ENCODE data around the gene PNN.
"Not testable (repeated sequence)": the region's sequence is repeated elsewhere in the genome, so short reads cannot be mapped to it uniquely, and the experiment has no call there.

PNN gene

DNA sequence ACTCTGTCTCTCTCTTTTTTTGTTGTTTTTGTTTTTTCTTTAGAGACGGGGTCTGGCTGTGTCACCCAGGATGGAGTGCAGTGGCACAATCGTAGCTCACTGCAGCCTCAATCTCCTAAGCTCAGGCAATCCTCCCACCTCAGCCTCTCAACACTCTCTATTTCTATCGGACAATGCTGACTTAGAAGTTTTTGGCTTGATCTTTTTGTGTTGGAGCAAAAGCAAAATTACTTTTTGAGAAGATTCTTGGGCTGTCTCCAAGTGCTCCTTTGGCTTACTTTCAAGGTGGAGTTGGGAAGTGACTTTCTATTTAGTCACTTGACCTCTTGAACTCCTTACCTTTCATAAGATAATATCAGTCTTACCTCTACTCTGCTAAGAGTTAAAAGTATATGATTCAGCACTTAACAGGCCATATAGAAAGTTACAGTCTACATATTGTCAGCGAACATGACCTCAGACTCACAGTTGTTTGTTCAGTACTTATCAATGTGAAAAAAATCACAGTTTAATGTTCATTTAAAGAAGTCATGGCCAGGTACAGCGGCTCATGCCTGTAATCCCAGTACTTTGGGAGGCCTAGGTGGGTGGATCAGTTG, 43.2 kb downstream of the PNN start:
- in situ Hi-C loops (cut with MboI; ENCODE audit: low sequenced_read_pairs, unreplicated experiment): no loop called here
- TF ChIP-seq, protein P1, sequence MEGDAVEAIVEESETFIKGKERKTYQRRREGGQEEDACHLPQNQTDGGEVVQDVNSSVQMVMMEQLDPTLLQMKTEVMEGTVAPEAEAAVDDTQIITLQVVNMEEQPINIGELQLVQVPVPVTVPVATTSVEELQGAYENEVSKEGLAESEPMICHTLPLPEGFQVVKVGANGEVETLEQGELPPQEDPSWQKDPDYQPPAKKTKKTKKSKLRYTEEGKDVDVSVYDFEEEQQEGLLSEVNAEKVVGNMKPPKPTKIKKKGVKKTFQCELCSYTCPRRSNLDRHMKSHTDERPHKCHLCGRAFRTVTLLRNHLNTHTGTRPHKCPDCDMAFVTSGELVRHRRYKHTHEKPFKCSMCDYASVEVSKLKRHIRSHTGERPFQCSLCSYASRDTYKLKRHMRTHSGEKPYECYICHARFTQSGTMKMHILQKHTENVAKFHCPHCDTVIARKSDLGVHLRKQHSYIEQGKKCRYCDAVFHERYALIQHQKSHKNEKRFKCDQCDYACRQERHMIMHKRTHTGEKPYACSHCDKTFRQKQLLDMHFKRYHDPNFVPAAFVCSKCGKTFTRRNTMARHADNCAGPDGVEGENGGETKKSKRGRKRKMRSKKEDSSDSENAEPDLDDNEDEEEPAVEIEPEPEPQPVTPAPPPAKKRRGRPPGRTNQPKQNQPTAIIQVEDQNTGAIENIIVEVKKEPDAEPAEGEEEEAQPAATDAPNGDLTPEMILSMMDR (IDR thresholded peaks at IDR 0.05; ENCODE audit: borderline replicate concordance, control extremely low read depth, extremely low read depth, insufficient read depth, missing control alignments): no peak
- no peak for DNase-seq (ENCODE audit: low spot score)

DNA sequence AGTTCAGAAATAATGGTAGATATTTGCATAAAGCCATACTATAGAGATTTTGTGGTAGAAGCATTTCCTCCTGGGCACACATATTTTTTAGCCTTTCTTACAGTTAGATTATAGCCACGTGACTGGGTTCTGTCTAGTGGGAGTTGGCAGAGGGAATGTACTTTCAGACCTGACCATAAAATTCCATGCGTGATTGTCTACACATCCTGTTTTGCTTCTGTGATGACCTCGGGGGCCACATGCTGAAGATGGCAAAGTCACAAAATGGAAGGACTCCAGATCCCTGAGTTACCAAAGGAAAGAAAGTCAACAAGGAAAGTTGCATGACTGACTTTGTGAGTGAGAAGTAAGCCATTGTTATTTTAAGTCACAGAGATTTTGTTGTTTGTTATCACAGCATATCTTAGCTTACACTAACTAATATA, 44.0 kb downstream of the PNN start:
- DNase-seq (ENCODE audit: low spot score): no peak
- TF ChIP-seq, protein P1 (IDR thresholded peaks at IDR 0.05; ENCODE audit: borderline replicate concordance, control extremely low read depth, extremely low read depth, insufficient read depth, missing control alignments): no peak
- in situ Hi-C loops (cut with MboI; ENCODE audit: low sequenced_read_pairs, unreplicated experiment): no loop called here

DNA sequence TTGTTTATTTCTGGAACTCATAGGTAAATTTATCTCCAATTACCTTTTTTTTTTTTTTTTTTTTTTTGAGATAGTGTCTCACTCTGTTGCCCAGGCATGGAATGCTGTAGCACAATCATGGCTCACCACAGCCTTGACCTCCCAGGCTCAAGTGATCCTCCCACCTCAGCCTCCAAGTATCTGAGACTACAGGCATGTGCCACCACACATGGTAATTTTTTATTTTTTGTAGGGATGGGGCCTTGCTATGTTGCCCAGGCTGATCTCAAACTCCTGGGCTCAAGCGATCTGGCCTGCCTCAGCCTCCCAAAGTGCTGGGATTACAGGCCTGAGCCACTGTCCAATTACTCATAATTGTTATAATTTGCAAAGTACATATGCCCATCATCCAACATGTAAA, 45.4 kb downstream of the PNN start:
- in situ Hi-C loops (cut with MboI; ENCODE audit: low sequenced_read_pairs, unreplicated experiment); DNase-seq (ENCODE audit: low spot score): not testable (repeated sequence)

DNA sequence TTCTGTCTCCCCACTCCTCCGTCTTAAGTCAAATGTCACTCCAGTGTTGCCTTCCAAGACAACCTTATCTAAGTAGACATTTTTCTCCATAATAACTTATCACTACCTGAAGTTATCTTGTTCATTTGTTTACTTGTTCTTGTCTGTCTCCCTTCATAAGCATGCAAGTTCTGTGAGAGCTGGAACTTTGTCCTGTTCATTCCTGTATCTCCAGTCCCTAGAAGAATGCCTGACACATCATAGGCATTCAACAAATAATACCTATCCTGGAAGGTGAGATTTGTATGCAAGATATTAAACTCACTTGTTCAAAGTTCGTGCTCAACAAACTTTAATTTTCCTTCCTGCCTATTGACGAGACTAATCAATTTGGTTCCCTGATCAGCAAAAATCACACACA, 53.0 kb downstream of the PNN start:
- TF ChIP-seq, protein P1 (IDR thresholded peaks at IDR 0.05; ENCODE audit: borderline replicate concordance, control extremely low read depth, extremely low read depth, insufficient read depth, missing control alignments): no peak
- in situ Hi-C loops (cut with MboI; ENCODE audit: low sequenced_read_pairs, unreplicated experiment): no loop called here
- DNase-seq (ENCODE audit: low spot score): no peak

DNA sequence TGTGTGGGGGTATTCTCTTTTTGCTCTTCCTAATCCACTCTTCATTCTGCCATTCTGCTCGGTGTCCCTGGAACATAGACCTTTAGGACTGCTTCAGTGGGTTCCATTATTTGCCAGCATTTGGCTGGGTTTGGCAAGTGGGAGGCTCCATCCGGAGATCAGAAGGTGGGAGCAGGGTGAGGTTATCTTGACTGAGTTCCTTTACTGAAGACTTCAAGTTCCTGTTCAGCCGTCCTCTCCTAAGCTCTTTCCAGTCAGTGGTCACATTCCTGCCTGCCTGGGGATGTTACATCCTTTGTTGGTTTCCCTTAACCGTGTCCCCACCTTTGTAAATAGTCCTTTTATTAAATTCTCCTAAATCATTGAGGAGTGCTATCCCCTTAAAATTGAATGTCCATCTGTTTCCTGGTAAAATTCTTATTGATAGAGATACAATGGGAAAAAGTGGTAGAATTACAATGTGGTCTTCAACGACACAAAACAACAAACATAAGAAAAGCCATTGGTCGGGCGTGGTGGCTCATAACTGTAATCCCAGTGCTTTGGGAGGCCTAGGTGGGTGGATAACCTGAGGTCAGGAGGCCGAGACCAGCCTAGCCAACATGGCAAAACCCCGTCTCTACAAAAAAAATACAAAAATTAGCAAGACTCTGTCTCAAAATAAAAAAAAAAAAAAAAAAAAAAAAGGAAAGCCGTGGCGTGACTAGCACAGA, 53.6 kb downstream of the PNN start:
- in situ Hi-C loops (cut with MboI; ENCODE audit: low sequenced_read_pairs, unreplicated experiment): no loop called here
- DNase-seq (ENCODE audit: low spot score): no peak
- TF ChIP-seq, protein P1 (IDR thresholded peaks at IDR 0.05; ENCODE audit: borderline replicate concordance, control extremely low read depth, extremely low read depth, insufficient read depth, missing control alignments): no peak

DNA sequence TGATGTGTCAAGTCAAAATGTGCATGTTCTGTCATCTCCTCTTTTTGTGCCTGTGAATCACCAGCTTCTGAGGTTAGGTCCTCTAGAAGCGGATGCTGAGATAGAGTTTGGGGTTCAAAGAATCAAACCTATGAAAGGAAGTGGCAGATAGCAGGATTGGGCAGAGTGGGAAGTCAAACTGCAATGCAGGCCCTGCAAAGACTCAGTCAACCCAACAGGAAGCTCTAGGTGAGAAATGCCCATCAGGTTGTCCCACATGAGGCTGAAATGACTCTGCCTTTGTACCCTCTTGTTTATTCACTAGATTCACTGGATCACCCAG, 54.1 kb downstream of the PNN start:
- in situ Hi-C loops (cut with MboI; ENCODE audit: low sequenced_read_pairs, unreplicated experiment): no loop called here
- TF ChIP-seq, protein P1 (IDR thresholded peaks at IDR 0.05; ENCODE audit: borderline replicate concordance, control extremely low read depth, extremely low read depth, insufficient read depth, missing control alignments): no peak
- no peak for DNase-seq (ENCODE audit: low spot score)

DNA sequence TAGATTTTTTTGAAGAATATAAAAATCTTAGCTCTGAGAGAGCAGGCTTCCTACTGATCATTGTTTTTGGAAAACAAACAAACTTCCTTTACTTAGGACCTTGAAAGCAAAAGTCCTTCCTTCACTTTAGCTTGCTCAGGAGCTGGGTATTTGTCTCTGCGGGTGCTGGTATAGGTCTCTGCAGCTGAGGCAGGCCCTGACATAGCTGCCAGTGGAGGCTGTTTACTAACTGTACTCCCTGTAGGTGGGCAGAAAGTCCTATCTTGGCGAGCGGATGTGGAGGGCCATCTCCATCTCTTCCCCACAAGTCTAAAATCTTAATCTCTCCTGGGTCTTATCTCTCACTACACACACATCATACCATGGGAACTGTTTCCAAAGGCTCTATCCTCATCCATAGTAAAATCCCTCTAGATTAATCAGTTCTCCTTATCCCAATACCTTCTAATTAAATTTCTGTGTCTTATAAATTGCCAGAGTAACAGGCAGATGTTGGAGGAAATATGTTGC, 54.6 kb downstream of the PNN start:
- TF ChIP-seq, protein P1 (IDR thresholded peaks at IDR 0.05; ENCODE audit: borderline replicate concordance, control extremely low read depth, extremely low read depth, insufficient read depth, missing control alignments): no peak
- no peak for DNase-seq (ENCODE audit: low spot score)
- in situ Hi-C loops (cut with MboI; ENCODE audit: low sequenced_read_pairs, unreplicated experiment): no loop called here
